ENCODE results near the gene VILL.

Gene VILL

GRCh38 chr3:38036286-38036685 is 45.7 kb downstream of the VILL start:
- H3K4me1 ChIP-seq (ENCODE audit: insufficient read depth, low read length): peaks cover 6% of the 10 kb centered on the region; the same call in 1 of the 2 replicates
- H3K9me3 ChIP-seq (ENCODE audit: insufficient read depth, low read depth, low read length): no peaks in the 10 kb centered on the region
- H3K9ac ChIP-seq (ENCODE audit: low read depth, low read length): no peak overlapping the region
- H3K27ac ChIP-seq (ENCODE audit: low read length): no peak overlapping the region
- no peaks in the 10 kb centered on the region for H3K36me3 ChIP-seq (ENCODE audit: insufficient read depth, low read depth, low read length)
- H3K27me3 ChIP-seq (ENCODE audit: insufficient read depth, low read length): peaks cover 39% of the 10 kb centered on the region
- H3K4me3 ChIP-seq (ENCODE audit: low read length): no peak overlapping the region

- Histone ChIP-seq H3K36me3 (ENCODE audit: insufficient read depth, low read depth, low read length) (no peaks in the 10 kb centered on the region), H3K4me1 (ENCODE audit: insufficient read depth, low read length) (peaks cover 6% of the 10 kb centered on the region; the same call in 1 of the 2 replicates), H3K4me3 (ENCODE audit: low read length) (no peak overlapping the region), H3K9ac (ENCODE audit: low read depth, low read length) (no peak overlapping the region), H3K9me3 (ENCODE audit: insufficient read depth, low read depth, low read length) (no peaks in the 10 kb centered on the region), H3K27me3 (ENCODE audit: insufficient read depth, low read length) (peaks cover 33% of the 10 kb centered on the region), H3K27ac (ENCODE audit: low read length) (no peak overlapping the region)
These were observed 46.3 kb downstream of the VILL start for GRCh38 chr3:38036906-38037305.

- H3K4me3 ChIP-seq (ENCODE audit: low read length): peak overlapping the region; percentile 74
- peaks cover 23% of the 10 kb centered on the region for H3K27me3 ChIP-seq (ENCODE audit: insufficient read depth, low read length)
These were observed 47.9 kb downstream of the VILL start for GRCh38 chr3:38038447-38038911.

GRCh38 chr3:38039101-38039898 is 48.7 kb downstream of the VILL start, which contains the start of gene DLEC1:
TSS of gene DLEC1 (plus strand) at chr3:38039208. CDS start at chr3:38039226, 18 bp downstream.
- no peaks in the 10 kb centered on the region for H3K36me3 ChIP-seq (ENCODE audit: insufficient read depth, low read depth, low read length)
- no peak within 1 kb of the TSS for H3K27ac ChIP-seq (ENCODE audit: low read length)
- H3K4me1 ChIP-seq (ENCODE audit: insufficient read depth, low read length): peaks cover 6% of the 10 kb centered on the region; the same call in 1 of the 2 replicates
- peaks cover 23% of the 10 kb centered on the region for H3K27me3 ChIP-seq (ENCODE audit: insufficient read depth, low read length)
- H3K9ac ChIP-seq (ENCODE audit: low read depth, low read length): peak within 1 kb of the TSS; percentile 39; the same call in 1 of the 2 replicates
- no peaks in the 10 kb centered on the region for H3K9me3 ChIP-seq (ENCODE audit: insufficient read depth, low read depth, low read length)
- peak within 1 kb of the TSS; percentile 74 for H3K4me3 ChIP-seq (ENCODE audit: low read length)

More at GRCh38 chr3:38038447-38038911, 47.9 kb downstream of the VILL start:
- H3K36me3 ChIP-seq (ENCODE audit: insufficient read depth, low read depth, low read length): no peaks in the 10 kb centered on the region
- peaks cover 6% of the 10 kb centered on the region; the same call in 1 of the 2 replicates for H3K4me1 ChIP-seq (ENCODE audit: insufficient read depth, low read length)
- no peak overlapping the region for H3K27ac ChIP-seq (ENCODE audit: low read length)
- H3K9me3 ChIP-seq (ENCODE audit: insufficient read depth, low read depth, low read length): no peaks in the 10 kb centered on the region
- peak overlapping the region; percentile 39; the same call in 1 of the 2 replicates for H3K9ac ChIP-seq (ENCODE audit: low read depth, low read length)

- H3K9me3 ChIP-seq (ENCODE audit: insufficient read depth, low read depth, low read length): no peaks in the 10 kb centered on the region
- H3K36me3 ChIP-seq (ENCODE audit: insufficient read depth, low read depth, low read length): no peaks in the 10 kb centered on the region
- H3K9ac ChIP-seq (ENCODE audit: low read depth, low read length): no peak overlapping the region
- peak overlapping the region; percentile 74 for H3K4me3 ChIP-seq (ENCODE audit: low read length)
- peaks cover 6% of the 10 kb centered on the region; the same call in 1 of the 2 replicates for H3K4me1 ChIP-seq (ENCODE audit: insufficient read depth, low read length)
- H3K27ac ChIP-seq (ENCODE audit: low read length): no peak overlapping the region
- H3K27me3 ChIP-seq (ENCODE audit: insufficient read depth, low read length): peaks cover 23% of the 10 kb centered on the region
These were observed 49.3 kb downstream of the VILL start for GRCh38 chr3:38039899-38040261.

GRCh38 chr3:38040401-38040800 is 49.8 kb downstream of the VILL start:
- H3K9me3 ChIP-seq (ENCODE audit: insufficient read depth, low read depth, low read length): no peaks in the 10 kb centered on the region

GRCh38 chr3:38043486-38043885 is 52.9 kb downstream of the VILL start:
- H3K36me3 ChIP-seq (ENCODE audit: insufficient read depth, low read depth, low read length): no peaks in the 10 kb centered on the region
- H3K27me3 ChIP-seq (ENCODE audit: insufficient read depth, low read length): peaks cover 23% of the 10 kb centered on the region
- no peak overlapping the region for H3K27ac ChIP-seq (ENCODE audit: low read length)
- H3K4me1 ChIP-seq (ENCODE audit: insufficient read depth, low read length): peaks cover 6% of the 10 kb centered on the region; the same call in 1 of the 2 replicates
- no peak overlapping the region for H3K4me3 ChIP-seq (ENCODE audit: low read length)
- no peaks in the 10 kb centered on the region for H3K9me3 ChIP-seq (ENCODE audit: insufficient read depth, low read depth, low read length)
- H3K9ac ChIP-seq (ENCODE audit: low read depth, low read length): no peak overlapping the region

More at GRCh38 chr3:38040401-38040800, 49.8 kb downstream of the VILL start:
- no peak overlapping the region for H3K4me3 ChIP-seq (ENCODE audit: low read length)
- H3K27me3 ChIP-seq (ENCODE audit: insufficient read depth, low read length): peaks cover 23% of the 10 kb centered on the region
- peaks cover 6% of the 10 kb centered on the region; the same call in 1 of the 2 replicates for H3K4me1 ChIP-seq (ENCODE audit: insufficient read depth, low read length)
- H3K36me3 ChIP-seq (ENCODE audit: insufficient read depth, low read depth, low read length): no peaks in the 10 kb centered on the region
- no peak overlapping the region for H3K27ac ChIP-seq (ENCODE audit: low read length)
- H3K9ac ChIP-seq (ENCODE audit: low read depth, low read length): no peak overlapping the region

GRCh38 chr3:38046027-38046426 is 55.4 kb downstream of the VILL start:
- no peaks in the 10 kb centered on the region for H3K4me1 ChIP-seq (ENCODE audit: insufficient read depth, low read length)
- H3K36me3 ChIP-seq (ENCODE audit: insufficient read depth, low read depth, low read length): no peaks in the 10 kb centered on the region
- H3K27ac ChIP-seq (ENCODE audit: low read length): no peak overlapping the region
- H3K27me3 ChIP-seq (ENCODE audit: insufficient read depth, low read length): no peaks in the 10 kb centered on the region
- no peak overlapping the region for H3K4me3 ChIP-seq (ENCODE audit: low read length)
- H3K9me3 ChIP-seq (ENCODE audit: insufficient read depth, low read depth, low read length): no peaks in the 10 kb centered on the region
- H3K9ac ChIP-seq (ENCODE audit: low read depth, low read length): no peak overlapping the region

- Histone ChIP-seq H3K9ac (ENCODE audit: low read depth, low read length) (no peak overlapping the region), H3K4me3 (ENCODE audit: low read length) (no peak overlapping the region), H3K27me3 (ENCODE audit: insufficient read depth, low read length) (no peaks in the 10 kb centered on the region), H3K4me1 (ENCODE audit: insufficient read depth, low read length) (no peaks in the 10 kb centered on the region), H3K27ac (ENCODE audit: low read length) (no peak overlapping the region), H3K9me3 (ENCODE audit: insufficient read depth, low read depth, low read length) (peaks cover under 1% of the 10 kb centered on the region; the same call in 1 of the 2 replicates), H3K36me3 (ENCODE audit: insufficient read depth, low read depth, low read length) (no peaks in the 10 kb centered on the region)
These were observed 56.2 kb downstream of the VILL start for GRCh38 chr3:38046821-38047220.

GRCh38 chr3:38047896-38048295 is 57.3 kb downstream of the VILL start:
- Histone ChIP-seq H3K4me3 (ENCODE audit: low read length) (no peak overlapping the region), H3K36me3 (ENCODE audit: insufficient read depth, low read depth, low read length) (no peaks in the 10 kb centered on the region), H3K9ac (ENCODE audit: low read depth, low read length) (no peak overlapping the region), H3K9me3 (ENCODE audit: insufficient read depth, low read depth, low read length) (peaks cover 9% of the 10 kb centered on the region; the same call in 1 of the 2 replicates), H3K4me1 (ENCODE audit: insufficient read depth, low read length) (no peaks in the 10 kb centered on the region), H3K27me3 (ENCODE audit: insufficient read depth, low read length) (no peaks in the 10 kb centered on the region), H3K27ac (ENCODE audit: low read length) (no peak overlapping the region)

GRCh38 chr3:38049358-38050126 is 59.0 kb downstream of the VILL start:
- Histone ChIP-seq H3K27me3 (ENCODE audit: insufficient read depth, low read length) (no peaks in the 10 kb centered on the region), H3K4me3 (ENCODE audit: low read length) (no peak overlapping the region), H3K9ac (ENCODE audit: low read depth, low read length) (no peak overlapping the region), H3K4me1 (ENCODE audit: insufficient read depth, low read length) (no peaks in the 10 kb centered on the region), H3K9me3 (ENCODE audit: insufficient read depth, low read depth, low read length) (peaks cover 9% of the 10 kb centered on the region; the same call in 1 of the 2 replicates), H3K27ac (ENCODE audit: low read length) (no peak overlapping the region), H3K36me3 (ENCODE audit: insufficient read depth, low read depth, low read length) (no peaks in the 10 kb centered on the region)
